SK-N-SH (cell line): ENCODE results near the gene HTR3E. TPM values are rescaled to one million over a fixed set of nuclear protein-coding genes. Genes with fewer than 3 reads are reported as not detected.
A peak's percentile ranks its signal among the peaks of the same experiment; 100 is the strongest.

Experiments used
- CTCF ChIA-PET: fragments of 300-600, 350-600 bp; formaldehyde crosslinking; extraction: SDS; loops from one replicate; lab custom pipeline; 2021; lab: Yijun Ruan, JAX
- POLR2A ChIA-PET: fragments of 350-600 bp; sonication (Branson Sonifier 250); formaldehyde crosslinking; extraction: SDS; loops from one replicate; lab custom pipeline; 2020; ENCODE audit warnings: antibody characterized with exemption, inconsistent platforms; lab: Yijun Ruan, JAX
- DNase-seq: peaks from one replicate; pipeline ENCODE4 v3.0.0; 2012
- H2AFZ ChIP-seq: fragments of 200-600 bp; sonication (generic); 2 replicates; pipeline ENCODE4 v1.8.1; 2016; ENCODE audit warnings: antibody characterized with exemption, mild to moderate bottlenecking, low read depth
- H3F3A ChIP-seq: fragments of 200-600 bp; sonication (generic); replicated peaks from 2 replicates; pipeline ENCODE3; 2016; ENCODE audit warnings: antibody characterized with exemption, mild to moderate bottlenecking; ENCODE audit not compliant: insufficient read depth
- H3K27ac ChIP-seq, 2 experiments: fragments of 200-500 bp in 1 of 2; fragments of 200-600 bp in 1 of 2; sonication (Bioruptor generic) in 1 of 2; sonication (generic), shearing (Covaris generic) in 1 of 2; 2 replicates each; pipeline versions ENCODE4 v1.5.1 to v1.6.1; 2014 to 2016; ENCODE audit warnings: low read depth in 2 of 2, inconsistent platforms in 1 of 2, low read length in 1 of 2, mild to moderate bottlenecking in 1 of 2, mixed read lengths in 1 of 2
- H3K27me3 ChIP-seq: fragments of 200-600 bp; sonication (generic), shearing (Covaris generic); 2 replicates; pipeline ENCODE4 v1.6.1; 2016; ENCODE audit warnings: mixed run types; ENCODE audit not compliant: insufficient read depth
- H3K36me3 ChIP-seq, 2 experiments: fragments of 200-500 bp in 1 of 2; fragments of 200-600 bp in 1 of 2; sonication (Bioruptor generic) in 1 of 2; sonication (generic) in 1 of 2; replicated peaks in 1 of 2; 2 replicates each; pipeline versions ENCODE3 to v1.5.1; 2014 to 2016; ENCODE audit warnings: low read length in 1 of 2, mild to moderate bottlenecking in 1 of 2; ENCODE audit not compliant: insufficient read depth in 2 of 2, control insufficient read depth in 1 of 2
- H3K4me1 ChIP-seq, 2 experiments: fragments of 200-500 bp in 1 of 2; fragments of 200-600 bp in 1 of 2; sonication (Bioruptor generic) in 1 of 2; sonication (generic), shearing (Covaris generic) in 1 of 2; 2 replicates each; pipeline versions ENCODE4 v1.5.1 to v1.6.1; 2014 to 2016; ENCODE audit warnings: low read depth in 1 of 2, low read length in 1 of 2, mixed run types in 1 of 2; ENCODE audit not compliant: insufficient read depth in 2 of 2, control insufficient read depth in 1 of 2
- H3K4me2 ChIP-seq: fragments of 200-600 bp; sonication (generic), shearing (Covaris generic); 2 replicates; pipeline ENCODE4 v1.6.1; 2017; ENCODE audit warnings: mixed run types
- H3K4me3 ChIP-seq, 2 experiments: fragments of 200-500 bp in 1 of 2; fragments of 200-600 bp in 1 of 2; sonication (Bioruptor generic) in 1 of 2; sonication (generic), shearing (Covaris generic) in 1 of 2; 2 replicates each; pipeline versions ENCODE4 v1.5.1 to v1.8.1; 2014 to 2016; ENCODE audit warnings: low read depth in 2 of 2, inconsistent platforms in 1 of 2, low read length in 1 of 2, mild to moderate bottlenecking in 1 of 2, mixed read lengths in 1 of 2, moderate library complexity in 1 of 2
- H3K79me2 ChIP-seq: fragments of 200-600 bp; sonication (generic); 2 replicates; pipeline ENCODE4 v1.8.1; 2017; ENCODE audit warnings: mild to moderate bottlenecking; ENCODE audit not compliant: insufficient read depth
- H3K9ac ChIP-seq: fragments of 200-600 bp; sonication (generic); 2 replicates; pipeline ENCODE4 v1.6.1; 2017; ENCODE audit warnings: mixed run types
- H3K9me2 ChIP-seq: fragments of 200-600 bp; sonication (generic); 2 replicates; pipeline ENCODE4 v1.6.1; 2017; ENCODE audit warnings: mixed run types
- H3K9me3 ChIP-seq: fragments of 200-600 bp; sonication (generic); 2 replicates; pipeline ENCODE4 v1.6.1; 2017; ENCODE audit warnings: mixed run types, mild to moderate bottlenecking, moderate library complexity
- H4K20me1 ChIP-seq: fragments of 200-600 bp; sonication (generic); 2 replicates; pipeline ENCODE4 v1.6.1; 2017; ENCODE audit warnings: mild to moderate bottlenecking, mixed run types; ENCODE audit not compliant: insufficient read depth
- CHD2 ChIP-seq: fragments of 150-350 bp; IDR thresholded peaks from 2 replicates; pipeline ENCODE4 v1.6.1; 2018; ENCODE audit warnings: low read length; ENCODE audit not compliant: partially characterized antibody
- EP300 ChIP-seq, 2 experiments: IDR thresholded peaks; 2 replicates each; pipeline versions ENCODE4 v1.4.0 to v1.6.1; 2012; ENCODE audit warnings: borderline replicate concordance in 1 of 2, low read depth in 1 of 2, low read length in 1 of 2
- EZH2phosphoT487 ChIP-seq: fragments of 200-600 bp; sonication (generic); IDR thresholded peaks from 2 replicates; pipeline ENCODE4 v1.6.1; 2017; ENCODE audit warnings: low read depth, mixed run types, mild to moderate bottlenecking, antibody characterized with exemption, moderate library complexity, borderline replicate concordance
- FOSL2 ChIP-seq: IDR thresholded peaks from 2 replicates; pipeline ENCODE4 v1.4.0; 2012; ENCODE audit warnings: low read depth, mild to moderate bottlenecking, moderate library complexity, borderline replicate concordance
- FOXJ3 ChIP-seq: sonication (generic); formaldehyde crosslinking; IDR thresholded peaks from 2 replicates; pipeline ENCODE4 v1.5.1; 2020; ENCODE audit warnings: mild to moderate bottlenecking, missing genetic modification reagents
- FOXM1 ChIP-seq: IDR thresholded peaks from 2 replicates; pipeline ENCODE4 v1.4.0; 2012; ENCODE audit warnings: low read depth, mild to moderate bottlenecking
- JUND ChIP-seq: IDR thresholded peaks from 2 replicates; pipeline ENCODE4 v1.4.0; 2012
- MEF2A ChIP-seq: IDR thresholded peaks from 2 replicates; pipeline ENCODE4 v1.4.0; 2012; ENCODE audit warnings: low read depth, borderline replicate concordance
- POLR2AphosphoS5 ChIP-seq: IDR thresholded peaks from 2 replicates; pipeline ENCODE4 v1.6.1; 2012; ENCODE audit warnings: low read depth, low read length
- RCOR1 ChIP-seq: fragments of 150-350 bp; IDR thresholded peaks from 2 replicates; pipeline ENCODE4 v1.6.1; 2017; ENCODE audit warnings: antibody characterized with exemption, low read length
- SIN3A ChIP-seq: IDR thresholded peaks from 2 replicates; pipeline ENCODE4 v1.6.1; 2012; ENCODE audit warnings: low read depth, mild to moderate bottlenecking, low read length, moderate library complexity, borderline replicate concordance
- SMC3 ChIP-seq: IDR thresholded peaks from 2 replicates; pipeline ENCODE4 v1.6.1; 2012; ENCODE audit warnings: low read depth, low read length, improper control_type of control experiment
- TAF1 ChIP-seq: IDR thresholded peaks from 2 replicates; pipeline ENCODE4 v1.6.1; 2012; ENCODE audit warnings: low read depth, mild to moderate bottlenecking, low read length, moderate library complexity, borderline replicate concordance
- TCF12 ChIP-seq: IDR thresholded peaks from 2 replicates; pipeline ENCODE4 v1.4.0; 2012
- USF2 ChIP-seq: fragments of 150-350 bp; IDR thresholded peaks from 2 replicates; pipeline ENCODE4 v1.6.1; 2017; ENCODE audit warnings: antibody characterized with exemption, low read length, low read depth, borderline replicate concordance
- YY1 ChIP-seq: IDR thresholded peaks from 2 replicates; pipeline ENCODE4 v1.4.0; 2012; ENCODE audit warnings: low read depth, mild to moderate bottlenecking
- WGBS: methylation state at CpG from one replicate; pipeline ENCODE4 v1.1.6; 2017; ENCODE audit warnings: low lambda C conversion rate; 5-methylcytosine and 5-hydroxymethylcytosine counted together
- polyA plus RNA-seq, 3 experiments: library from polyadenylated mRNA; depleted of rRNA; stranded (reverse); fragments of >200 nt; gene quantifications; 2 replicates each; pipeline ENCODE4 v1.2.3, GENCODE V29; 2012
- TF ChIP-seq, protein P1 (sequence below): IDR thresholded peaks from 2 replicates; pipeline ENCODE4 v1.4.0; 2012; ENCODE audit warnings: low read depth, borderline replicate concordance
- TF ChIP-seq, protein P2 (sequence below): IDR thresholded peaks from 2 replicates; pipeline ENCODE4 v1.4.0; 2012; ENCODE audit warnings: low read depth, borderline replicate concordance
- TF ChIP-seq, protein P3 (sequence below): IDR thresholded peaks from 2 replicates; pipeline ENCODE4; 2012

The HTR3E gene
- polyA plus RNA-seq, 1 of the 3 experiments (the other 2 are of a cell fraction) = not detected

- 94% methylated on average over 2 of the region's 2 CpGs for WGBS
- DNase-seq = no peak
- TF ChIP-seq FOXM1 = no peak
- TF ChIP-seq JUND = no peak
- TF ChIP-seq TCF12 = no peak
- TF ChIP-seq RCOR1 = no peak
- TF ChIP-seq FOXJ3 (CRISPR knock-in tag) = no peak
- no peak for TF ChIP-seq FOSL2
- no peak for TF ChIP-seq SMC3
- TF ChIP-seq, protein P1, sequence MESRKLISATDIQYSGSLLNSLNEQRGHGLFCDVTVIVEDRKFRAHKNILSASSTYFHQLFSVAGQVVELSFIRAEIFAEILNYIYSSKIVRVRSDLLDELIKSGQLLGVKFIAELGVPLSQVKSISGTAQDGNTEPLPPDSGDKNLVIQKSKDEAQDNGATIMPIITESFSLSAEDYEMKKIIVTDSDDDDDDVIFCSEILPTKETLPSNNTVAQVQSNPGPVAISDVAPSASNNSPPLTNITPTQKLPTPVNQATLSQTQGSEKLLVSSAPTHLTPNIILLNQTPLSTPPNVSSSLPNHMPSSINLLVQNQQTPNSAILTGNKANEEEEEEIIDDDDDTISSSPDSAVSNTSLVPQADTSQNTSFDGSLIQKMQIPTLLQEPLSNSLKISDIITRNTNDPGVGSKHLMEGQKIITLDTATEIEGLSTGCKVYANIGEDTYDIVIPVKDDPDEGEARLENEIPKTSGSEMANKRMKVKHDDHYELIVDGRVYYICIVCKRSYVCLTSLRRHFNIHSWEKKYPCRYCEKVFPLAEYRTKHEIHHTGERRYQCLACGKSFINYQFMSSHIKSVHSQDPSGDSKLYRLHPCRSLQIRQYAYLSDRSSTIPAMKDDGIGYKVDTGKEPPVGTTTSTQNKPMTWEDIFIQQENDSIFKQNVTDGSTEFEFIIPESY = no peak
- no peak for TF ChIP-seq POLR2AphosphoS5
- TF ChIP-seq, protein P2, sequence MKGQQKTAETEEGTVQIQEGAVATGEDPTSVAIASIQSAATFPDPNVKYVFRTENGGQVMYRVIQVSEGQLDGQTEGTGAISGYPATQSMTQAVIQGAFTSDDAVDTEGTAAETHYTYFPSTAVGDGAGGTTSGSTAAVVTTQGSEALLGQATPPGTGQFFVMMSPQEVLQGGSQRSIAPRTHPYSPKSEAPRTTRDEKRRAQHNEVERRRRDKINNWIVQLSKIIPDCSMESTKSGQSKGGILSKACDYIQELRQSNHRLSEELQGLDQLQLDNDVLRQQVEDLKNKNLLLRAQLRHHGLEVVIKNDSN = no peak
- TF ChIP-seq SIN3A = no peak
- no peak for TF ChIP-seq YY1
- no peak for TF ChIP-seq CHD2
- no peak for TF ChIP-seq MEF2A
- TF ChIP-seq, protein P3, sequence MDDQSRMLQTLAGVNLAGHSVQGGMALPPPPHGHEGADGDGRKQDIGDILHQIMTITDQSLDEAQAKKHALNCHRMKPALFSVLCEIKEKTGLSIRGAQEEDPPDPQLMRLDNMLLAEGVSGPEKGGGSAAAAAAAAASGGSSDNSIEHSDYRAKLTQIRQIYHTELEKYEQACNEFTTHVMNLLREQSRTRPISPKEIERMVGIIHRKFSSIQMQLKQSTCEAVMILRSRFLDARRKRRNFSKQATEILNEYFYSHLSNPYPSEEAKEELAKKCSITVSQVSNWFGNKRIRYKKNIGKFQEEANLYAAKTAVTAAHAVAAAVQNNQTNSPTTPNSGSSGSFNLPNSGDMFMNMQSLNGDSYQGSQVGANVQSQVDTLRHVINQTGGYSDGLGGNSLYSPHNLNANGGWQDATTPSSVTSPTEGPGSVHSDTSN = no peak
- TF ChIP-seq EP300 (IDR thresholded peaks at IDR 0.05; ENCODE audit: borderline replicate concordance in 1 of 2, low read depth in 1 of 2, low read length in 1 of 2) = no peak
- TF ChIP-seq USF2 = no peak
- no peak for TF ChIP-seq EZH2phosphoT487
- TF ChIP-seq TAF1 = no peak
These were observed 30.7 kb upstream of the HTR3E start for GRCh38 chr3:184066211-184066610.

More at GRCh38 chr3:184066211-184066610, 30.7 kb upstream of the HTR3E start:
- Histone ChIP-seq H3K36me3 (no peaks in the 10 kb centered on the region), H3K27me3 (no peaks in the 10 kb centered on the region), H3K4me2 (no peak overlapping the region), H3K4me3 (no peak overlapping the region), H3K9me3 (no peaks in the 10 kb centered on the region), H3K79me2 (no peaks in the 10 kb centered on the region), H3F3A (no peaks in the 10 kb centered on the region), H4K20me1 (no peaks in the 10 kb centered on the region), H2AFZ (0 out of 2 replicates have a peak overlapping the region, but pooled peaks have one; percentile 29), H3K9ac (no peak overlapping the region), H3K27ac (no peak overlapping the region), H3K9me2 (no peaks in the 10 kb centered on the region), H3K4me1 (no peaks in the 10 kb centered on the region; a peak in 1 of 4 replicates)
- ChIA-PET CTCF (no interaction called here), POLR2A (no interaction called here)
